GM12878 (cell line): Measurements from ENCODE around the gene AMHR2. TPM values are rescaled to one million over a fixed set of nuclear protein-coding genes. Genes with fewer than 3 reads are reported as not detected.

Experiments used
- ATAC-seq: fragments of 200-7000 bp; cut with Tn5 transposase; 3 replicates; pipeline ENCODE4 v1.9.1; 2020; ENCODE audit warnings: mild to moderate bottlenecking, moderate library complexity
- BruUV-seq: library from RNA; stranded (reverse); fragments of 400-500 nt; replicated peaks from 2 replicates; lab custom pipeline; 2021; lab: Mats Ljungman, UMichigan
- CTCF ChIA-PET: fragments of 300-600 bp; sonication (Branson Sonifier 250); formaldehyde crosslinking; extraction: SDS; loops from one replicate; lab custom pipeline; 2021; ENCODE audit warnings: inconsistent platforms; lab: Yijun Ruan, JAX
- POLR2A ChIA-PET: fragments of 350-600 bp; formaldehyde crosslinking; extraction: SDS; loops from one replicate; lab custom pipeline; 2021; ENCODE audit warnings: inconsistent platforms; lab: Charles Lee
- RAD21 ChIA-PET: fragments of 300-600 bp; sonication (Branson Sonifier 250); formaldehyde crosslinking; loops from one replicate; lab custom pipeline; 2023; ENCODE audit warnings: antibody characterized with exemption; ENCODE audit not compliant: unreplicated experiment; lab: Charles Lee
- SMC1A ChIA-PET: fragments of 300-600 bp; sonication (Branson Sonifier 250); formaldehyde crosslinking; loops from one replicate; lab custom pipeline; 2023; ENCODE audit not compliant: unreplicated experiment, uncharacterized antibody; lab: Charles Lee
- DNase-seq: peaks from one replicate; pipeline ENCODE4 v3.0.0-alpha.2; 2011; ENCODE audit warnings: low read depth, low spot score
- FAIRE-seq: peaks from 3 replicates; lab custom pipeline; 2011; peaks lifted over from hg19 to GRCh38; lab: Jason Lieb, UNC
- H2AFZ ChIP-seq: 2 replicates; pipeline ENCODE4 v1.6.0; 2011; ENCODE audit warnings: low read depth, low read length, control low read depth; ENCODE audit not compliant: control insufficient read depth
- H3K27ac ChIP-seq: 2 replicates; pipeline ENCODE4 v1.5.1; 2011; ENCODE audit warnings: control low read depth; ENCODE audit not compliant: control insufficient read depth, insufficient read depth
- H3K27me3 ChIP-seq, 2 experiments: replicated peaks in 1 of 2; 2 replicates each; pipeline versions ENCODE4 v1.6.0 to v1.6.1; 2011; ENCODE audit warnings: low read length in 1 of 2; ENCODE audit not compliant: control insufficient read depth in 2 of 2, insufficient read depth in 2 of 2
- H3K36me3 ChIP-seq, 2 experiments: 2 replicates each; pipeline ENCODE4 v1.5.1; 2011; ENCODE audit warnings: low read length in 1 of 2; ENCODE audit not compliant: control insufficient read depth in 2 of 2, insufficient read depth in 2 of 2
- H3K4me1 ChIP-seq: 2 replicates; pipeline ENCODE4 v1.6.1; 2011; ENCODE audit warnings: mild to moderate bottlenecking, low read length, moderate library complexity, mixed read lengths; ENCODE audit not compliant: control insufficient read depth, insufficient read depth
- H3K4me2 ChIP-seq: 2 replicates; pipeline ENCODE4 v1.6.0; 2011; ENCODE audit warnings: control low read depth; ENCODE audit not compliant: control insufficient read depth, insufficient read depth
- H3K4me3 ChIP-seq: fragments of 200-600 bp; sonication (generic); 2 replicates; pipeline ENCODE4 v1.5.1; 2016
- H3K79me2 ChIP-seq: 2 replicates; pipeline ENCODE4 v1.6.0; 2011; ENCODE audit warnings: low read length; ENCODE audit not compliant: control insufficient read depth, insufficient read depth
- H3K9ac ChIP-seq: 2 replicates; pipeline ENCODE4 v1.8.0; 2011; ENCODE audit warnings: low read length, control low read depth, mixed read lengths; ENCODE audit not compliant: control insufficient read depth, insufficient read depth
- H3K9me3 ChIP-seq: replicated peaks from 3 replicates; pipeline ENCODE4 v1.5.1; 2011; ENCODE audit warnings: mild to moderate bottlenecking, low read length; ENCODE audit not compliant: control insufficient read depth, insufficient read depth
- H4K20me1 ChIP-seq: 2 replicates; pipeline ENCODE4 v1.6.0; 2011; ENCODE audit not compliant: control insufficient read depth, insufficient read depth
- IKZF2 ChIP-seq, 2 experiments: fragments of 450-650 bp; IDR thresholded peaks; 2 replicates each; pipeline ENCODE4 v1.6.1; 2017; ENCODE audit warnings: mild to moderate bottlenecking in 2 of 2, moderate library complexity in 2 of 2
- MTA2 ChIP-seq: fragments of 450-650 bp; IDR thresholded peaks from 2 replicates; pipeline ENCODE4 v1.6.1; 2016; ENCODE audit warnings: low read depth, mild to moderate bottlenecking, moderate library complexity
- NFYB ChIP-seq: IDR thresholded peaks from 2 replicates; pipeline ENCODE4 v1.6.1; 2011; ENCODE audit warnings: low read depth, mild to moderate bottlenecking, low read length, improper control_type of control experiment, moderate library complexity; ENCODE audit not compliant: insufficient read depth
- PAX8 ChIP-seq: fragments of 450-650 bp; IDR thresholded peaks from 2 replicates; pipeline ENCODE4 v1.6.1; 2017; ENCODE audit warnings: mild to moderate bottlenecking, moderate library complexity
- POLR2AphosphoS5 ChIP-seq: IDR thresholded peaks from 2 replicates; pipeline ENCODE4 v1.6.1; 2011; ENCODE audit warnings: mild to moderate bottlenecking, low read length, inconsistent platforms
- RBBP5 ChIP-seq: fragments of 200-600 bp; sonication (generic); conservative IDR thresholded peaks from 2 replicates; pipeline ENCODE4 v1.6.1; 2016
- STAT1 ChIP-seq: fragments of 450-650 bp; conservative IDR thresholded peaks from 2 replicates; pipeline ENCODE4 v1.6.1; 2014; ENCODE audit warnings: antibody characterized with exemption, mild to moderate bottlenecking
- WGBS: methylation state at CpG from one replicate; pipeline ENCODE4 v1.1.6; 2016; ENCODE audit warnings: low lambda C conversion rate; ENCODE audit not compliant: insufficient replicate concordance, insufficient coverage; ENCODE audit errors: missing lambda C conversion rate; 5-methylcytosine and 5-hydroxymethylcytosine counted together
- in situ Hi-C: fragments of 300-500 bp; cut with MboI; formaldehyde crosslinking; loops from 9 replicates; pipeline ENCODE4 v1.14.3; 2018; ENCODE audit warnings: mixed read lengths
- intact Hi-C: fragments of 100-400 bp; cut with micrococcal nuclease; formaldehyde crosslinking; loops from one replicate; pipeline ENCODE4 v1.14.2; 2022; ENCODE audit not compliant: unreplicated experiment
- polyA plus RNA-seq, 11 experiments: library from polyadenylated mRNA; depleted of rRNA in 4 of 11; unstranded in 6 of 11; stranded (reverse) in 5 of 11; fragments of >200 nt; fragmentation: Nextera tagmentation in 4 of 11; fragmentation: Illumina TruSeq in 1 of 11; extraction: Ambion mirVana in 4 of 11; extraction: Trizol in 1 of 11; gene quantifications; 1 replicate in 1 of 11; 2 replicates in 10 of 11; pipeline versions ENCODE4 v1.2.1 to v1.2.3, GENCODE V29; 2011 to 2016; ENCODE audit warnings: inconsistent platforms in 2 of 11, missing spikeins in 2 of 11, low read depth in 1 of 11
- total RNA-seq, 4 experiments: library from RNA; depleted of rRNA in 3 of 4; stranded (reverse); fragments of >200 nt in 3 of 4; fragmentation: Illumina TruSeq in 1 of 4; extraction: Trizol in 1 of 4; gene quantifications; 2 replicates each; pipeline versions ENCODE4 v1.2.1 to v1.2.3, GENCODE V29; 2013 to 2021
- TF ChIP-seq, protein P1 (sequence below): fragments of 450-650 bp; IDR thresholded peaks from 2 replicates; pipeline ENCODE4 v1.6.1; 2016; ENCODE audit warnings: mild to moderate bottlenecking
- TF ChIP-seq, protein P2 (sequence below): fragments of 450-650 bp; IDR thresholded peaks from 2 replicates; pipeline ENCODE4 v1.6.1; 2017; ENCODE audit warnings: mild to moderate bottlenecking, low read depth, inconsistent platforms; ENCODE audit not compliant: poor library complexity, severe bottlenecking

Gene AMHR2
- total and polyA plus RNA-seq, 10 of the 15 experiments (the other 5 are each of a cell fraction or from before 2014, with no cell fraction given): 0.06 TPM; not detected in 9

- H3K27me3 ChIP-seq: no peaks in the 10 kb centered on the region
- H3K4me2 ChIP-seq: no peak overlapping the region
- RAD21 ChIA-PET: interaction anchor here (0.9 to 4.2 kb wide), 2 partner anchors 126 to 155 kb away, joined by 3 to 15 read pairs; no protein-coding TSS in a partner anchor
- no peak for DNase-seq
- ATAC-seq: no peak
- H3K4me1 ChIP-seq: 0 out of 2 replicates have a peak, but pooled peaks cover 2% of the 10 kb centered on the region
- CTCF ChIA-PET: interaction anchor here (0.9 to 2.5 kb wide), 3 partner anchors 30 to 127 kb away, joined by 3 to 12 read pairs (median 3); no protein-coding TSS in a partner anchor
- intact Hi-C loops (no loop called here), in situ Hi-C loops (loop anchor here (10.0 kb wide), 1 partner anchor 454 kb away; no protein-coding TSS in a partner anchor)
- H3K9ac ChIP-seq: no peak overlapping the region
- H3K9me3 ChIP-seq: no peaks in the 10 kb centered on the region
- H3K79me2 ChIP-seq: no peaks in the 10 kb centered on the region; the same call in 1 of the 2 replicates
- POLR2A ChIA-PET: interaction anchor here (0.6 to 1.2 kb wide), 2 partner anchors 81 to 285 kb away, joined by 4 to 6 read pairs; no protein-coding TSS in a partner anchor
- SMC1A ChIA-PET: interaction anchor here (0.9 to 6.5 kb wide), 4 partner anchors 14 to 127 kb away, joined by 3 to 32 read pairs (median 10); partner anchors contain the start of genes NPFF and TARBP2
- 0% methylated on average over 1 of the region's 1 CpG for WGBS
- no peak overlapping the region for H3K27ac ChIP-seq
- TF ChIP-seq, protein P1, sequence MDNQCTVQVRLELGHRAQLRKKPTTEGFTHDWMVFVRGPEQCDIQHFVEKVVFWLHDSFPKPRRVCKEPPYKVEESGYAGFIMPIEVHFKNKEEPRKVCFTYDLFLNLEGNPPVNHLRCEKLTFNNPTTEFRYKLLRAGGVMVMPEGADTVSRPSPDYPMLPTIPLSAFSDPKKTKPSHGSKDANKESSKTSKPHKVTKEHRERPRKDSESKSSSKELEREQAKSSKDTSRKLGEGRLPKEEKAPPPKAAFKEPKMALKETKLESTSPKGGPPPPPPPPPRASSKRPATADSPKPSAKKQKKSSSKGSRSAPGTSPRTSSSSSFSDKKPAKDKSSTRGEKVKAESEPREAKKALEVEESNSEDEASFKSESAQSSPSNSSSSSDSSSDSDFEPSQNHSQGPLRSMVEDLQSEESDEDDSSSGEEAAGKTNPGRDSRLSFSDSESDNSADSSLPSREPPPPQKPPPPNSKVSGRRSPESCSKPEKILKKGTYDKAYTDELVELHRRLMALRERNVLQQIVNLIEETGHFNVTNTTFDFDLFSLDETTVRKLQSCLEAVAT: no peak
- peak; percentile 55 for TF ChIP-seq POLR2AphosphoS5
- peaks cover 40 to 41% of the 10 kb centered on the region in 2 experiments for H3K36me3 ChIP-seq
- no peak overlapping the region for H3K4me3 ChIP-seq
- H2AFZ ChIP-seq: no peak overlapping the region
- BruUV-seq: no TSS peak
- no peaks in the 10 kb centered on the region; the same call in 1 of the 2 replicates for H4K20me1 ChIP-seq
- no peak for FAIRE-seq
These were observed 55.2 kb downstream of the AMHR2 start for GRCh38 chr12:53478865-53479264.

GRCh38 chr12:53479331-53479730 lies 55.7 kb downstream of the AMHR2 start:
- peaks cover 43 to 44% of the 10 kb centered on the region in 2 experiments for H3K36me3 ChIP-seq
- 100% methylated on average over 5 of the region's 5 CpGs for WGBS
- RAD21 ChIA-PET: interaction anchor here (0.9 kb wide), 1 partner anchor 156 kb away, joined by 3 read pairs; no protein-coding TSS in a partner anchor
- POLR2A ChIA-PET: interaction anchor here (0.6 to 1.2 kb wide), 4 partner anchors 24 to 284 kb away, joined by 3 to 6 read pairs (median 4); no protein-coding TSS in a partner anchor
- no peak overlapping the region for H3K27ac ChIP-seq
- no peaks in the 10 kb centered on the region; the same call in 1 of the 2 replicates for H3K79me2 ChIP-seq
- in situ Hi-C loops: loop anchor here (10.0 kb wide), 1 partner anchor 455 kb away; no protein-coding TSS in a partner anchor
- no peak for FAIRE-seq
- CTCF ChIA-PET: interaction anchor here (1.0 to 2.5 kb wide), 2 partner anchors 29 to 127 kb away, joined by 3 to 12 read pairs; no protein-coding TSS in a partner anchor
- no peaks in the 10 kb centered on the region; the same call in 1 of the 2 replicates for H4K20me1 ChIP-seq
- intact Hi-C loops: no loop called here
- SMC1A ChIA-PET: interaction anchor here (0.9 to 6.5 kb wide), 4 partner anchors 14 to 127 kb away, joined by 3 to 32 read pairs (median 10); partner anchors contain the start of genes NPFF and TARBP2
- no peak for ATAC-seq
- no peaks in the 10 kb centered on the region for H3K9me3 ChIP-seq
- BruUV-seq: no TSS peak
- H3K4me3 ChIP-seq: no peak overlapping the region
- H3K4me2 ChIP-seq: no peak overlapping the region
- H2AFZ ChIP-seq: no peak overlapping the region
- DNase-seq: no peak
- no peak overlapping the region for H3K9ac ChIP-seq
- 0 out of 2 replicates have a peak, but pooled peaks cover under 1% of the 10 kb centered on the region for H3K4me1 ChIP-seq
- H3K27me3 ChIP-seq: no peaks in the 10 kb centered on the region
- TF ChIP-seq STAT1: no peak
- TF ChIP-seq RBBP5: no peak
- no peak for TF ChIP-seq NFYB
- TF ChIP-seq, protein P2, sequence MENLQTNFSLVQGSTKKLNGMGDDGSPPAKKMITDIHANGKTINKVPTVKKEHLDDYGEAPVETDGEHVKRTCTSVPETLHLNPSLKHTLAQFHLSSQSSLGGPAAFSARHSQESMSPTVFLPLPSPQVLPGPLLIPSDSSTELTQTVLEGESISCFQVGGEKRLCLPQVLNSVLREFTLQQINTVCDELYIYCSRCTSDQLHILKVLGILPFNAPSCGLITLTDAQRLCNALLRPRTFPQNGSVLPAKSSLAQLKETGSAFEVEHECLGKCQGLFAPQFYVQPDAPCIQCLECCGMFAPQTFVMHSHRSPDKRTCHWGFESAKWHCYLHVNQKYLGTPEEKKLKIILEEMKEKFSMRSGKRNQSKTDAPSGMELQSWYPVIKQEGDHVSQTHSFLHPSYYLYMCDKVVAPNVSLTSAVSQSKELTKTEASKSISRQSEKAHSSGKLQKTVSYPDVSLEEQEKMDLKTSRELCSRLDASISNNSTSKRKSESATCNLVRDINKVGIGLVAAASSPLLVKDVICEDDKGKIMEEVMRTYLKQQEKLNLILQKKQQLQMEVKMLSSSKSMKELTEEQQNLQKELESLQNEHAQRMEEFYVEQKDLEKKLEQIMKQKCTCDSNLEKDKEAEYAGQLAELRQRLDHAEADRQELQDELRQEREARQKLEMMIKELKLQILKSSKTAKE: no peak
- TF ChIP-seq IKZF2 (IDR thresholded peaks at IDR 0.05): no peak
- TF ChIP-seq MTA2: no peak
- no peak for TF ChIP-seq PAX8
